SIG-M5 treated with dmso at 0.1 percent for 504 hours (cell line): ENCODE measurements around the gene SLC38A10.

ENCODE experiments used
- DNase-seq: peaks from one replicate; lab custom pipeline; 2025; ENCODE audit not compliant: unreplicated experiment; lab: John Stamatoyannopoulos, UW

The SLC38A10 gene

DNA sequence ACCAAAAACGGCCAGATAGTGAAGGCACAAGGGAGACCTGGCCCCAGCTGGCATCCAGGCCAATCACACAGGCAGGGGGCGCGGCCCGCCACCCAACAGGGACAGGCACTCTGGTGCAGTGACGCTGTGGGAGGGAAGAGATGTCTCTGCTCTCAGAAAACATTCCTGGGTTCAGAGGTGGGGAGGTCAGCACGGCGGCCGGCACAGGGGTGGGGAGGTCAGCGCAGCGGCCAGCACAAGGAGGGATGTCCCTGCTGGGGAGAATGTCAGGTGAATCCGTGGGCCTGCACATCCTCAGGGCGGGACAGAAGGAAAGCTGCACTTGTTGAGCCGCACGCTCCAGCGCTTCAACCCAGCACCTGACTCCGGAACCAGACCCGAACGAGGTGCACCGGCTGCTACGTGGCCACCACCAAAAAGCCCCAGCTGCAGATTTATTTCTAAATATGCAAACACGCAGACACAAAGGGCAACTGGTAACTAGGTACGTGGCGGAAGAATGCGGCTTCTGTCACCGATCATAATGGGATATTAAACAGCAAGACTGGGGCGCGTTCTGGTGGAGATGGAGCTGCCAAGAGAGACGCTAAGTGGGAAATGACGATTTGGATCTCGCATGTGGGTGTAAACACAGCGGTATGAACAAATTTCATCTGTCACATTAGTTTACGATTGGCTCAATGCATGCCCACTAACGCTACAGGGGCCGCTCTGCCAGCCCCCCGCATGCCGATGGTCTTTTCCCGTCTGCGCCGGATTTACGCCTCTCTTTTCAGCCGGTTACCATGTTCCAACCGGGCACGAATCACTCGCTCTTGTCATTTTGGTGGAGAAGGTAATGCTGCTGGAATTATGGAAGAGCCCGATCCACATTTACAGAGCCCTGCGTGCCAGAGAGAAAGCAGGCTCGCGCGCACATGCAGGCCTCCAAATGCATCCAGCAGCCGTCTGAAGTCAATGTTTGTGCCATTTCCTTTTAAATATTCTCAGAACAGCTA is 15.5 kb downstream of the SLC38A10 start:
- no peak for DNase-seq

- no peak for DNase-seq
Measured at GRCh38 chr17:81278831-81279230, 16.3 kb downstream of the SLC38A10 start.

DNA sequence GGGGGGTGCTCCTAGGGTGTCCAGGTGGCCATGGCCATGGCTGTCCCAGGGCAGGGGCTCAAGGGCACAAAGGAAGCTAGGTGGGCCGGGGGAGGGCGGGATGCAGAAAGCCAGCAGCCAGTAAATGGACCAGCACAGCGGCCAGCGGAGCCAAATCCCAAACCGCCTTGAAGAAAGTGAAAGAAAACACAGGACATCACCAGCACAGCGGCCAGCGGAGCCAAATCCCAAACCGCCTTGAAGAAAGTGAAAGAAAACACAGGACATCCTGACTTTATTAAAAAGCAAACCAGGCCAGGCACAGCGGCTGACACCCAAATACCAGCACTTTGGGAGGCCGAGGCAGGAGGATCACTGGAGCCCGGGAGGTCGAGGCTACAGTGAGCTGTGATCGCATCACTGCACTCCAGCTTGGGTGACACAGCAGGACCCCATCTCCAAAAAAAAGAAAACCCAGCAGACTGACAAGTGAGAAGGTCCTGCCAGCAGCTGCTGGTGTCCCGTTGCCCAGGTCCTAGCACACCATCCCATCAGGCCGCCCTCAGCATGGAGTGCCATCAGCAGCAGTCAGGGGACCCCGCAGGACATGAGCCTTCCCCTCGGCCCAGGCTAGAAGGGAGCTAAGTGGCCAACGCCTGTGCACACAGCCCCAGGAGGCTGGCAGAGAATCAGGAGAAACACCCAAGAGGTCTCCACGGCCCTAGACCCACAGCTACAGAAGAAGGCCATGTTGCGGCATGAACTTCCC is 17.0 kb downstream of the SLC38A10 start:
- DNase-seq = no peak

DNA sequence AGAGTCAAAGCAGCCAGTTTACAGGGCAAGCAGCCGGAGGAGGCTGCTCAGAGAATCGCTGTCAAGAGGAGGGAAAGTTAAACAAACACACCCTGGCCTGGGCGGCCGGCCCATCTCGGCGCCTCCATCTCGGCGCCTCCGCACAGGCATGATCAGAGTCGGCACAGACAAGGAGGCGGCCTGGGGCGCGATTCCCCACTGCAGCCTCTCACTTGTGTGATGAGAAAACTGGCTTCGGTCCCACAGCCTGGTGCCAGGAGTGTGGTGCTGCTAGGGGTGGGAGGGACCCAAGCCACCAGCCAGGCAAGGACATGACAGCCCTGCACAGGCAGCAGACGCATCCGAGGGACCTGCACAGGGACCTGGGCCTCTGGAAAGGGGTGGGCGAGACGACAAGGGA is 17.7 kb downstream of the SLC38A10 start:
- DNase-seq = no peak

- no peak for DNase-seq
Measured at GRCh38 chr17:81276781-81277180, 18.3 kb downstream of the SLC38A10 start.

DNA sequence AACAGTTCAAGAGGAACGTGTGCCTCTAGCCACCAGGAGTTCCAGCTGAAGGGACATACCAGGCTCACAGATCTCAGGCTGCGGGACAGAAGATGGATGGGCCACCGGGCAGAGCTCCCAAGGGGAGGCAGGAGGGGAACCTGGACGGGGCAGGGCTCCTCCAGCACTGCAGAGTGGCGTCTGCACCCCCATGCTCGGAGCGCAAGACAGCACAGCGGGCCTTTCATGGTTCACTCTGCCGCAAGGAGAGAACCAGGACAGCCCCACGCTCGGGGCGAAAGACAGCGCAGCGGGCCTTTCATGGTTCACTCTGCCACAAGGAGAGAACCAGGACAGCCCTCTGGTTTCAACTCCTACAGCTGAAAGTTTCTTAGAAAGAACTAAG is 20.6 kb downstream of the SLC38A10 start:
- DNase-seq = no peak

GRCh38 chr17:81273698-81274470 is 21.2 kb downstream of the SLC38A10 start:
- no peak for DNase-seq

- no peak for DNase-seq
Measured at GRCh38 chr17:81272616-81273015, 22.5 kb downstream of the SLC38A10 start.

DNA sequence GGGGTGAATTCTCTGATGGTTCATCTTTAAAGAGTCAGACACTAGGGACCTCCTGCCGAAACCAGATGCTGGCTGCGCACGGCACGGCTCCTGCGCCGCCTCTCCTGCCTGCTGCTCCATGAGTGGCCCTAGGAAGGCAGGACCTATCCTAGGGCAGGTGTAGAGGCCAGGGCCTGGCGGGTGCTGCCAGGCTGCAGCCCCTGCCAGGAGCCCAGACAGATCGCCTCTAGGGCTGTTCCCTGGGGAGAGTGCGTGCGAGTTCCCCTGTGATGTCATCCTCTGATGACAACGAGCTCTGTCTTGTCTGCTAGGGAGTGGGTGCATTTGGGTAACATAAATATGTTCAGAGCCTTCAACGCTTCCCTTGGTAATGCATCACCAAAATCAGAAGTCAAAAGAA is 23.9 kb downstream of the SLC38A10 start:
- no peak for DNase-seq

DNA sequence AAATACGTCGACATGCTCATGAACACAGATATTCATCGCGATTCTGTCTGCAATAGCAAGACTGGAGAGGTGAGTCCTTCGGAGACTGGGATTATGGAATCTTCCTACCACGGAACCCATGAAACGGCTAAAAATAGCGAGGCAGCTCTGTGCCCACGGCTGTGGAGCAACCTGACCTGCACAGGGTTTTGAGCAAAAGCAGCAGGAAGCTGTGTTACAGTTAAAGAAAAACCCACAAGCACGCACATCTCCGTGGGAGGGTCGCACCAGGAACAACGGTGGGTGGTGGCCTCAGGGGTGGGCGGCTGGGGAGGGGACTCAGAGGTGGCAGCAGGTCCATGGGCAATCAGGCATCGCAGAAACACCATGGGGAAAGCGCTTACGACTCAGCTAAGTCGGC is 24.8 kb downstream of the SLC38A10 start:
- no peak for DNase-seq

- DNase-seq = no peak
Measured at GRCh38 chr17:81267390-81268067, 27.6 kb downstream of the SLC38A10 start.

- DNase-seq = no peak
Measured at GRCh38 chr17:81265576-81265975, 29.5 kb downstream of the SLC38A10 start.

- no peak for DNase-seq
Measured at GRCh38 chr17:81264640-81265039, 30.5 kb downstream of the SLC38A10 start.

DNA sequence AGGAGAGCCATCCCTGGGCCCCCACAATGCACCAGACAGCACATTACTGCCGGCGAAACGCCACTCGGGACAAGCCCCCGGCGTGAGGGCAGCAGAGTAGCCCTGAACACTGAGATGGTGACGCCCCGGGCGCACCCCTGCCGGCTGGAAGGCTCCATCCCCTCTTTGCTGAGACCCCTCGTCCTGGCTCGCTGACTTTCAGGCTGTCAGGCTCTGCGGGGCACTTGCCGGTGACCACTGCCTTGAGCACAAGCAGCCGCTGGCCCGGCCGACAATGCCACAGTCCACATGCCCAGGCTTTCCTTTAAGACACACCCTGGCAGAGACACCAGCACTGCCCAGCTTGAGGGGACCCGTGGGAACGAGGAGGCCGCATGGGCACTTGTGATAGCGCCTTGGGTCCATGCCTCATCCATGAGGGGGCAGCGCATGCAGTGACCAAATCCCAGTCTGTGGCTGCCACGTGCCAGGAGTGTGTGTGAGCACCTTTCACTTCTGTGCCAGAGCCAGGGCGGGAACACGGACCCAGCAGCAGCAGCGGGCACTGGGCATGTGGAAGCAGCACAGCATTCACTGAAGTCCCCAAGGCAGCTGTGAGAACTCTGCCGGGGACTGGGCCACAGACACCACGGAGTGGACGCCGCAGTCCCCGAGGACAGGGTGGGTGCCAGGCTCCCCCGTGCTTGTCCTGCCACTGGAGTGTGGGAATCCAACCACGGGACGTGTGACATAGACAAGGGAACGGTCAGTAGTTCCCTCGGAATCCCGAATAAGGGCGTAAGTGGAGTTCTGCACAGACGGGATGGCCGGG is 31.5 kb downstream of the SLC38A10 start:
- DNase-seq = no peak

GRCh38 chr17:81261582-81262336 is 33.3 kb downstream of the SLC38A10 start:
- DNase-seq = no peak

GRCh38 chr17:81261096-81261495 is 34.0 kb downstream of the SLC38A10 start:
- no peak for DNase-seq

- no peak for DNase-seq
Measured at GRCh38 chr17:81260641-81261040, 34.5 kb downstream of the SLC38A10 start.

- no peak for DNase-seq
Measured at GRCh38 chr17:81260171-81260570, 34.9 kb downstream of the SLC38A10 start.

GRCh38 chr17:81259058-81259605 is 36.0 kb downstream of the SLC38A10 start:
- no peak for DNase-seq
